Astrocyte (in vitro differentiated cells and primary cell): ENCODE measurements around the gene GALNT18.

ENCODE experiments used
- CTCF ChIP-seq: IDR thresholded peaks from 2 replicates; pipeline ENCODE4 v1.5.1; 2011; ENCODE audit warnings: low read depth, mild to moderate bottlenecking, inconsistent platforms, low read length, moderate library complexity; ENCODE audit not compliant: insufficient read depth
- EZH2 ChIP-seq: IDR thresholded peaks from 2 replicates; pipeline ENCODE4 v1.6.1; 2012; ENCODE audit warnings: mild to moderate bottlenecking, low read length, inconsistent platforms; ENCODE audit not compliant: insufficient read depth

GRCh38 chr11:11552529-11553087 is 69.2 kb downstream of the GALNT18 start:
- TF ChIP-seq CTCF (no peak), EZH2 (no peak)
